SJSA1 (cell line): ENCODE results near the gene NRSN2. TPM values are rescaled to one million over a fixed set of nuclear protein-coding genes. Genes with fewer than 3 reads are reported as not detected.
"Not testable (repeated sequence)": the region's sequence is repeated elsewhere in the genome, so short reads cannot be mapped to it uniquely, and the experiment has no call there.

ENCODE experiments used
- DNase-seq, 2 experiments: peaks; one replicate each; pipeline ENCODE4 v3.0.0-alpha.2; 2015 to 2020; ENCODE audit warnings: low spot score in 2 of 2, low read depth in 1 of 2
- H3K27ac ChIP-seq: fragments of 250-450 bp; sonication (Bioruptor Pico); 2 replicates; pipeline ENCODE4 v1.5.1; 2020; ENCODE audit warnings: mild to moderate bottlenecking, moderate library complexity
- H3K27me3 ChIP-seq: fragments of 250-450 bp; sonication (Bioruptor Pico); replicated peaks from 2 replicates; pipeline ENCODE4 v1.5.1; 2020; ENCODE audit warnings: mild to moderate bottlenecking, moderate library complexity
- H3K36me3 ChIP-seq: fragments of 250-450 bp; sonication (Bioruptor Pico); 2 replicates; pipeline ENCODE4 v1.5.1; 2020; ENCODE audit warnings: mild to moderate bottlenecking
- H3K4me1 ChIP-seq: fragments of 250-450 bp; sonication (Bioruptor Pico); replicated peaks from 2 replicates; pipeline ENCODE4 v1.6.1; 2021; ENCODE audit warnings: mild to moderate bottlenecking
- H3K4me3 ChIP-seq: fragments of 250-450 bp; sonication (Bioruptor Pico); 2 replicates; pipeline ENCODE4 v1.5.1; 2020; ENCODE audit warnings: mild to moderate bottlenecking
- H3K9me3 ChIP-seq: fragments of 250-450 bp; sonication (Bioruptor Pico); replicated peaks from 2 replicates; pipeline ENCODE4 v1.5.1; 2020; ENCODE audit warnings: mild to moderate bottlenecking
- total RNA-seq: library from RNA; depleted of rRNA; stranded (reverse); fragments of >200 nt; shearing (Covaris generic); gene quantifications from 2 replicates; pipeline ENCODE4 v1.2.3, GENCODE V29; 2014

The NRSN2 gene
- total RNA-seq, 1 experiment from 2014 or later, result 37.5 TPM

DNA sequence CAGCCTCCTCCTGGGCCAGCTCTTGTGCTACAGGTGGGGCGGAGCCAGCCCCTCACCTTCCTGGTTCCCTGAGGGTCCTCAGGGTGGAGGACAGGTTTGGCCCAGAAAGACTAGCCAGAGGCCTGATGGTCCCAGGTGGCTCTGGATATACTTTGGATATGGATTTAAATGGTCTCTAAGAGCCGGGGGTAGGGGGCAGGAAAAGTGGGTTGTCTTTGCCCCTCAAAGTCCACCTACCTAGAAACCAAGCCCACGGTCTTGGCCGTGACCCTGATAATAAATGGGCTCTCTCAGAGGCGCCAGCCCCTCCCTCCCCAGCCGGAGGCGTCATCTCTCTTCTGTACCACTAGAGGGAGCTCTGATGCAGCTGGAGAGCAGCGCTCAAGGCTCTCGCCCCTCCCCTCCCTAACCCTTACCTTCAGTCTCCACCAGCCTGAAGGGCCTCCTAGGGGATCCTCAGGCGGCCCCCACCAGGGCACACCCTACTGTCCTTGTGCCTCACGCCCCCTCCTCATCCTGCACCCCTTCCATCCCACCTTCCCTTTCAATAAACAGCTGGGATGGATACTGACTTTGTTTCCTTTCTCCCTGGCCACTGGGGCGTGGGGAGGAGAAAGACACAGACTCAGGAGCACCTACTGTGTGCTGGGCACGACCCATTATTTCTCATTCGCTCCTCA is 7.5 kb downstream of the NRSN2 start:
- DNase-seq, result peak; percentile 72 to 75
- no peaks in the 10 kb centered on the region for H3K27me3 ChIP-seq
- no peak overlapping the region for H3K27ac ChIP-seq
- H3K4me3 ChIP-seq, result no peak overlapping the region
- H3K36me3 ChIP-seq, result peaks cover 38% of the 10 kb centered on the region
- no peaks in the 10 kb centered on the region for H3K4me1 ChIP-seq
- H3K9me3 ChIP-seq, result no peaks in the 10 kb centered on the region

GRCh38 chr20:356154-356553 is 9.2 kb downstream of the NRSN2 start:
- H3K27ac ChIP-seq, H3K9me3 ChIP-seq, DNase-seq, H3K27me3 ChIP-seq, H3K4me3 ChIP-seq, H3K4me1 ChIP-seq: not testable (repeated sequence)
- peaks cover 26% of the 10 kb centered on the region for H3K36me3 ChIP-seq

- H3K36me3 ChIP-seq, result peaks cover 21% of the 10 kb centered on the region
- no peaks in the 10 kb centered on the region for H3K9me3 ChIP-seq
- no peaks in the 10 kb centered on the region for H3K27me3 ChIP-seq
- no peaks in the 10 kb centered on the region for H3K4me1 ChIP-seq
- H3K4me3 ChIP-seq, result no peak overlapping the region
- H3K27ac ChIP-seq, result no peak overlapping the region
- DNase-seq, result no peak
Measured at GRCh38 chr20:356745-357144, 9.8 kb downstream of the NRSN2 start.

DNA sequence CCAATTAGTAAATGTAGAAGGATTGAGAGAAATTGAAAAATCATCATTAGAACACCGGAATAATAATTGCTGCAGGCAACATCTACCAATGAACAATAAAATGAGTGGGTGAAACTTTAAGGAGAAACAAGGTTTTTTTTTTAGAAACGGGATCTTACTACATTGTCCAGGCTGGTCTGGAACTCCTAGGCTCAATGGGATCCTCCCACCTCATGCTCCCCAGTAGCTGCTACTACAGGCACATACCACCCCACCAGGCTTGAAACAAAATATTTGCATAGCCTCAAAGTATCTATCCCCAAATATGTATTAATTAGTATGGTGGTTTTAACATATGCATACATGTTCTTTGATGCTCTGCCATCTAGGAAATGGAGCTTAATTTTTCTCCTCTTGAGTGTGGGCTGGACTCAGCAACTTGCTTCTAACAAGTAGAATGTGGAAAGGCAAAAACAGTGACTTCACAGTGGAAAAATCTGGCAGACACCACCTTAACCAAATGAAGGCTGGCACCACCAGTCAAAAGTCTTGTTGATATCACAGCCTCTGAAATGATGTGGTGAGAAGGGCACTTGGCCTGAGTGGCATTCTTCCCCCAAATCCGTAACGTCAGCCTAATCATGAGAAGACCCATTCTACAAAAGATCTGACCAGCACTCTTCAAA is 12.1 kb downstream of the NRSN2 start:
- peaks cover 3% of the 10 kb centered on the region for H3K36me3 ChIP-seq
- no peaks in the 10 kb centered on the region for H3K4me1 ChIP-seq
- no peak for DNase-seq
- no peak overlapping the region for H3K27ac ChIP-seq
- no peak overlapping the region for H3K4me3 ChIP-seq
- H3K9me3 ChIP-seq, result no peaks in the 10 kb centered on the region
- no peaks in the 10 kb centered on the region for H3K27me3 ChIP-seq

GRCh38 chr20:361561-361960 is 14.7 kb downstream of the NRSN2 start:
- no peak overlapping the region for H3K27ac ChIP-seq
- H3K4me1 ChIP-seq, result no peaks in the 10 kb centered on the region
- no peaks in the 10 kb centered on the region for H3K27me3 ChIP-seq
- DNase-seq, result no peak
- no peaks in the 10 kb centered on the region for H3K9me3 ChIP-seq
- no peak overlapping the region for H3K4me3 ChIP-seq
- H3K36me3 ChIP-seq, result no peaks in the 10 kb centered on the region

- H3K4me1 ChIP-seq, result no peaks in the 10 kb centered on the region
- no peak overlapping the region for H3K4me3 ChIP-seq
- H3K27me3 ChIP-seq, result no peaks in the 10 kb centered on the region
- H3K27ac ChIP-seq, result no peak overlapping the region
- peak; percentile 22 to 60 for DNase-seq
- no peaks in the 10 kb centered on the region for H3K9me3 ChIP-seq
- H3K36me3 ChIP-seq, result no peaks in the 10 kb centered on the region
Measured at GRCh38 chr20:362271-363254, 15.7 kb downstream of the NRSN2 start.

DNA sequence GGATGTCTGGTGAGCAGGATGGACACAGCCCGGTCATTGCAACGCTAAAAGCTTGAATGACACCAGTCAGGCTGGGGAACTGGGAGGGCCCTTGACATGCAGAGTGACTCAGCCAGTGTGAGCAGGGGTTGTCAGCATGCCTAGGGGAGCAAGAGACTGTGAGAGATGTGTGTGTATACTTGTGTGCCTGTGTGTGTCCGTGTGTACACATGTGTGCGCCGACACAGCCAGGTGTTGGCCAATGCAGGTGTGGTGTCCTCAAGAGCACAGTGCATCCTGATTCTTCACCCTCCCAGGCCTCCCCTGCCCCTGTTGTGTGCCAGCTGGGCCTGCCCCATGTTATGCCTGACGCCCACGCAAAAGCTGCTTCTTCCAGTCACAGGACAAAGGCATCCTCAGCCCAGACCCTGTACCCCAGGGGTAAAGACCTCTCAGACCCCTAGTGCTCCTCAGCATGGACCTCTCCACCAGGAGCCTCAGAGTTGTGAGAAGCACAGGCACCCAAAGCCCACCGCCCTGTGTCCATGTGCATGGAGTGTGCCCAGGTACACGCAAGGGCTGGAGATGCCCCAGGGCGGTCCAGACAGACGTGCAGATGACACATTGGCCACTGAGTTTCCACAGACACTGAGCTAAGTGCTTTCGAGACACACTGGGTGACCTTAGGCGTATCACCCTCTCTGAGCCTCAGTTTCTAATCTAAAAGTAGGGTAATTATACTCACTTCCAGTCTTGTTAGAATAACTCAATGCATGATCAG is 16.6 kb downstream of the NRSN2 start:
- DNase-seq, result no peak
- no peak overlapping the region for H3K4me3 ChIP-seq
- no peak overlapping the region for H3K27ac ChIP-seq
- no peaks in the 10 kb centered on the region for H3K4me1 ChIP-seq
- H3K27me3 ChIP-seq, result no peaks in the 10 kb centered on the region
- H3K36me3 ChIP-seq, result no peaks in the 10 kb centered on the region
- H3K9me3 ChIP-seq, result no peaks in the 10 kb centered on the region

DNA sequence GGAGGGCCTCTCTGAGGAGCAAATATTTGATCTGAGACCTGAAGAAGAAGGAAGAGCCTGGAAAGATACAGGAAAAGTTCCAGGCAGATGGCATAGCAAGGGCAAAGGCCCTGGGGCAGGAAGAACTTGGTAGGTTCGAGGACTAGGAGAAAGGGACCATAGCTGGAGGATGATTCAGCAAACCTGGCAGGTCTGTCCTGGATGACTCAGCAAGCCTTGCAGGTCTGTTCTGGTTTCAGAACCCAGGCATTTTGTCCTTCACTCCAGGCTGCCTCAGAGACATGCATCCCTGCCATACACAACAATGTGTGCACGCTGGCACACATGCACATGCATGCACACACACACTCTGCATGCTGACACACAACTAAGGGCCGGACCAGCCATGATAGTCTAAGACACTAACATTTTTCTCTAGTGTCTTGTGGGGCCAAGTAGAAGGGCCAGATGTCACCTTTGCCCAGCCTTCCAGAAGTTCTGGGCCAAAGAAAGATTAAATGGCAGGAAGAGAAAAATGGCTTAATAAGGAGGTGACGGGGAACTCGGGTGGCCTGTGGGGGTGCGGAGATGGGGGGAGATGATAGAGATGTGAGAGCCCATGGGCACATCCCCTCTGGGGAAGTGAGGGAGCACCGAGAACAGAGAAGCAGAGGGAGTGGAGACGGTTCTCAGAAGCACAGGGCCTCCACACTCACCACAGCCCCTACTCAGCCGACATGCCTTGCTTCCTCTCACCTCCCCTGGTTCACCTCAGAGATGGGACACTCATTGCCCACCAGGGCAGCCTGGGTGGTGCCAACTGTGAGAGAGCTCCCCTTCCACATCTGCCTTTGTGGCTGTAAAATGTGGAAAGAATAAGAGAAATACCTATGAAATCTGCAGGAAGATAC is 18.2 kb downstream of the NRSN2 start:
- Histone ChIP-seq H3K36me3 (no peaks in the 10 kb centered on the region), H3K4me1 (no peaks in the 10 kb centered on the region), H3K4me3 (no peak overlapping the region), H3K27me3 (no peaks in the 10 kb centered on the region), H3K27ac (no peak overlapping the region), H3K9me3 (no peaks in the 10 kb centered on the region)
- no peak for DNase-seq

- H3K4me1 ChIP-seq, result no peaks in the 10 kb centered on the region
- H3K27me3 ChIP-seq, result no peaks in the 10 kb centered on the region
- no peaks in the 10 kb centered on the region for H3K9me3 ChIP-seq
- no peak for DNase-seq
- no peaks in the 10 kb centered on the region for H3K36me3 ChIP-seq
- H3K4me3 ChIP-seq, result no peak overlapping the region
- H3K27ac ChIP-seq, result no peak overlapping the region
Measured at GRCh38 chr20:366041-366718, 19.3 kb downstream of the NRSN2 start.

GRCh38 chr20:366719-367485 is 20.0 kb downstream of the NRSN2 start:
- Histone ChIP-seq H3K27ac (no peak overlapping the region), H3K36me3 (no peaks in the 10 kb centered on the region), H3K9me3 (no peaks in the 10 kb centered on the region), H3K4me1 (no peaks in the 10 kb centered on the region), H3K4me3 (no peak overlapping the region), H3K27me3 (no peaks in the 10 kb centered on the region)
- DNase-seq, result no peak

DNA sequence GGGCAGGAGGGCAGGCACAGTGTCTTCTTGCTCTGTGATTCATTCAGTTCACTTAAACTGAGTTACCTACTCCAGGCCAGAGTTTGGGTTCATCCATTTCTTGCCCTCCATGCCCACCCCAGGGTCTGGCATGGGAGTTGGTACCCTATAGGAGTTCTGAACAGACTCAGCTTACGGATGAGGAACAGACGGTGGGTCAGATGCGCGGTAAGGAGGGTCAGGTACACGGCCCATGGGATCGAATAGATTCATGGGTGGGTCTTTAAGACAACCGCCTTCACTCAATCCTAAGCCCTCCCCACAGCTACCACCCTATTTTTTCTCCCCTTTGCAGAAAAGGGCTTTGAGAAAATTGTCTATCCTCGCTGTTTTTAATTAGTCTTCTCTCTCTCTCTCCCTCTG is 20.6 kb downstream of the NRSN2 start:
- H3K27ac ChIP-seq, result no peak overlapping the region
- no peak for DNase-seq
- no peak overlapping the region for H3K4me3 ChIP-seq
- no peaks in the 10 kb centered on the region for H3K4me1 ChIP-seq
- H3K27me3 ChIP-seq, result no peaks in the 10 kb centered on the region
- H3K36me3 ChIP-seq, result no peaks in the 10 kb centered on the region
- no peaks in the 10 kb centered on the region for H3K9me3 ChIP-seq

DNA sequence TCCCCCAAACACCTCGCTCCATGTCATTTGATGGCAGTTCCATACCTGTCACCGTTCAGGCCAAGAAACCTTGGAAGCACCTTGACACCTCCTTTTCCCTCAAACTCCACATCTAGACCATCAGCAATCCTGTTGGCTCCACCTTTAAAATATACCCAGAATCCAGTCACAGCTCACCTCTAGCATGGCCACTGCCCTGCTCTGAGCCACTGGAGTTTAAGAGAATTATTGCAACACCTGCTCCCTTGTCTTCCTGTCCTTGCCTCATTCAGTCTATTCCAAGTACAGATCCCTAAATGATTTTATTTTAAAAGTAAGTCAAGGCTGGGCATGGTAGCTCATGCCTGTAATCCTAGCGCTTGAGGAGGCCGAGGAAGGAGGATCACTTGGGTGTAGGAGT is 22.0 kb downstream of the NRSN2 start:
- peaks cover 10% of the 10 kb centered on the region for H3K4me1 ChIP-seq
- H3K27me3 ChIP-seq, result no peaks in the 10 kb centered on the region
- H3K9me3 ChIP-seq, result no peaks in the 10 kb centered on the region
- H3K27ac ChIP-seq, result no peak overlapping the region
- H3K4me3 ChIP-seq, result no peak overlapping the region
- no peaks in the 10 kb centered on the region for H3K36me3 ChIP-seq
- no peak for DNase-seq
